Endodermal cell (in vitro differentiated cells): Measurements from ENCODE around the gene OR10P1. TPM values are rescaled to one million over a fixed set of nuclear protein-coding genes. Genes with fewer than 3 reads are reported as not detected.

ENCODE experiments used
- DNase-seq: peaks from one replicate; pipeline ENCODE4 v3.0.0-alpha.2; 2017
- H3K27ac ChIP-seq: 2 replicates; pipeline ENCODE4 v1.5.1; 2013; ENCODE audit warnings: mild to moderate bottlenecking, low read depth, low read length, moderate library complexity
- H3K27me3 ChIP-seq: 2 replicates; pipeline ENCODE4 v1.6.1; 2013; ENCODE audit warnings: mild to moderate bottlenecking, low read length, moderate library complexity; ENCODE audit not compliant: insufficient read depth, control insufficient read depth, poor library complexity, severe bottlenecking
- H3K36me3 ChIP-seq: 2 replicates; pipeline ENCODE4 v1.7.0; 2013; ENCODE audit warnings: mild to moderate bottlenecking, low read length, moderate library complexity; ENCODE audit not compliant: control insufficient read depth, insufficient read depth
- H3K4me1 ChIP-seq: one replicate; pipeline ENCODE4 v1.7.0; 2013; ENCODE audit warnings: low read length; ENCODE audit not compliant: control insufficient read depth, insufficient read depth
- H3K4me3 ChIP-seq: 2 replicates; pipeline ENCODE4 v1.5.1; 2013; ENCODE audit warnings: mild to moderate bottlenecking, low read length, moderate library complexity
- H3K9ac ChIP-seq: 2 replicates; pipeline ENCODE4 v1.6.1; 2013; ENCODE audit warnings: mild to moderate bottlenecking, low read length, moderate library complexity; ENCODE audit not compliant: poor library complexity, severe bottlenecking; ENCODE audit errors: extremely low read depth
- H3K9me3 ChIP-seq: 2 replicates; pipeline ENCODE4 v1.6.1; 2013; ENCODE audit warnings: mild to moderate bottlenecking, low read length, moderate library complexity; ENCODE audit not compliant: control insufficient read depth
- H3K27ac Mint-ChIP-seq: 2 replicates; pipeline ENCODE4 v1.8.0; 2020; ENCODE audit warnings: mixed read lengths
- H3K27me3 Mint-ChIP-seq: 2 replicates; pipeline ENCODE4 v1.8.0; 2021; ENCODE audit warnings: mild to moderate bottlenecking, mixed read lengths; ENCODE audit not compliant: insufficient read depth
- H3K36me3 Mint-ChIP-seq: 2 replicates; pipeline ENCODE4 v1.8.0; 2020; ENCODE audit warnings: low read depth, mixed read lengths
- H3K4me1 Mint-ChIP-seq: 2 replicates; pipeline ENCODE4 v1.8.0; 2020; ENCODE audit warnings: mixed read lengths
- H3K4me3 Mint-ChIP-seq: 2 replicates; pipeline ENCODE4 v1.8.0; 2020; ENCODE audit warnings: mild to moderate bottlenecking, moderate library complexity, mixed read lengths
- H3K9me3 Mint-ChIP-seq: 2 replicates; pipeline ENCODE4 v1.8.0; 2020; ENCODE audit warnings: mild to moderate bottlenecking, mixed read lengths
- WGBS, 2 experiments: methylation state at CpG; one replicate each; pipeline versions ENCODE4 v1.1.5 to v1.1.7; 2013; ENCODE audit warnings: missing lambda C conversion rate in 2 of 2, mixed read lengths in 1 of 2; ENCODE audit not compliant: insufficient coverage in 1 of 2, insufficient read length in 1 of 2; 5-methylcytosine and 5-hydroxymethylcytosine counted together
- total RNA-seq, 2 donors: library from RNA; stranded (reverse); fragmentation: NEBNext Ultra II Directional in 1 of 2; extraction: Animal tissue kit (Norgen Biotek cat#: 25700) in 1 of 2; gene quantifications; 2 replicates in 1 of 2; 3 replicates in 1 of 2; pipeline ENCODE4 v1.2.1, GENCODE V29; 2021
- TF ChIP-seq, protein P1 (sequence below): fragments of 200-600 bp; sonication (generic); conservative IDR thresholded peaks from 2 replicates; pipeline ENCODE4 v1.5.0; 2021; ENCODE audit warnings: antibody characterized with exemption, mild to moderate bottlenecking

The OR10P1 gene
- total RNA-seq, 2 donors from 2014 or later: not detected

DNA sequence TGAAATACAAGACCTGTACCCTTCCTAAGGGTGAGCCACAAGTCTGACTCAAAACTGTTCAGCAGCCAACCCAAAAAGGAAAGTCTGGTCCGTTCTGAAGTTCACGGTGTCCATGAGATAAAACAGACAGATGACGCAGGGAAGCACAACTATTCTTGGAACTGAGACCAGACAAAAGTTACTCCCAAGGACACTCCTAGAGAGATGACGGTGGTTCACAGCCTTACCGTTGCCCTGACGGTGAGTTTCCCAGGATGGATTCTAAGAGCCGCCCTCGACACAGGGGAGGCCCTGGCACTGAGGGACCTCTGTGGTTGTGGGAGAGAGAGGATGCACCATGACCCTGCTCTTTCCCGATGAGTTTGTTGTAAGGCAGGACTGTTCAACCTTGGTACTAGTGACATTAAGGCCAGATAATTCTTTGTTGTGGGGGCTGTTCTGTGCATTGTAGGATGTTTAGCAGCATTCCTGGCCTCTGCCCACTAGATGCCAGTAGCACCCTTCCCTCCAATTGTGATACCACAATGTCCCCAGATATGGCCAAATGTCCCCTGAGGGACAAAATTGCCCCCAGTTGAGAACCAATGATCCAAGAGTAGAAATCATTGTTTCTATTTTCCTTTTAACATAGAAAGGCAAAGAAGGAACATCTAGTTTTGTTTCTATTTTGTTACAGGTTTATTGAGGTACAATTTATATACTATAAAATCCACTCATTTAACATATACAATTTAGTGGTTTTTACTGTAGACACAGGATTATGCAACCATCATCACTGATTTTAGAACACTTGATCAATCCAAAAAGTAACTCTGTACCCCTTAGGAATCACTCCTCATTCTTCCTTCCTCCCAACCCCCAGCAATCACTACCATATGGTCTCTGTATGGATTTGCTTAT lies 23.0 kb downstream of the OR10P1 start:
- TF ChIP-seq, protein P1, sequence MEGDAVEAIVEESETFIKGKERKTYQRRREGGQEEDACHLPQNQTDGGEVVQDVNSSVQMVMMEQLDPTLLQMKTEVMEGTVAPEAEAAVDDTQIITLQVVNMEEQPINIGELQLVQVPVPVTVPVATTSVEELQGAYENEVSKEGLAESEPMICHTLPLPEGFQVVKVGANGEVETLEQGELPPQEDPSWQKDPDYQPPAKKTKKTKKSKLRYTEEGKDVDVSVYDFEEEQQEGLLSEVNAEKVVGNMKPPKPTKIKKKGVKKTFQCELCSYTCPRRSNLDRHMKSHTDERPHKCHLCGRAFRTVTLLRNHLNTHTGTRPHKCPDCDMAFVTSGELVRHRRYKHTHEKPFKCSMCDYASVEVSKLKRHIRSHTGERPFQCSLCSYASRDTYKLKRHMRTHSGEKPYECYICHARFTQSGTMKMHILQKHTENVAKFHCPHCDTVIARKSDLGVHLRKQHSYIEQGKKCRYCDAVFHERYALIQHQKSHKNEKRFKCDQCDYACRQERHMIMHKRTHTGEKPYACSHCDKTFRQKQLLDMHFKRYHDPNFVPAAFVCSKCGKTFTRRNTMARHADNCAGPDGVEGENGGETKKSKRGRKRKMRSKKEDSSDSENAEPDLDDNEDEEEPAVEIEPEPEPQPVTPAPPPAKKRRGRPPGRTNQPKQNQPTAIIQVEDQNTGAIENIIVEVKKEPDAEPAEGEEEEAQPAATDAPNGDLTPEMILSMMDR: peak; percentile 76
- Histone ChIP-seq H3K27ac (no peak overlapping the region), H3K9ac (no peak overlapping the region), H3K4me1 (peaks cover 12% of the 10 kb centered on the region), H3K9me3 (no peaks in the 10 kb centered on the region), H3K4me3 (no peak overlapping the region), H3K27me3 (peaks cover 17% of the 10 kb centered on the region), H3K36me3 (no peaks in the 10 kb centered on the region)
- Mint-ChIP-seq H3K9me3 (peaks cover 9% of the 10 kb centered on the region), H3K4me3 (no peak overlapping the region), H3K36me3 (no peaks in the 10 kb centered on the region), H3K4me1 (peaks cover 7% of the 10 kb centered on the region), H3K27ac (no peak overlapping the region), H3K27me3 (peaks cover 31% of the 10 kb centered on the region)
- DNase-seq: peak; percentile 71
- WGBS, 2 experiments: 91 to 92% methylated on average over 5 to 9 of the region's 9 CpGs

DNA sequence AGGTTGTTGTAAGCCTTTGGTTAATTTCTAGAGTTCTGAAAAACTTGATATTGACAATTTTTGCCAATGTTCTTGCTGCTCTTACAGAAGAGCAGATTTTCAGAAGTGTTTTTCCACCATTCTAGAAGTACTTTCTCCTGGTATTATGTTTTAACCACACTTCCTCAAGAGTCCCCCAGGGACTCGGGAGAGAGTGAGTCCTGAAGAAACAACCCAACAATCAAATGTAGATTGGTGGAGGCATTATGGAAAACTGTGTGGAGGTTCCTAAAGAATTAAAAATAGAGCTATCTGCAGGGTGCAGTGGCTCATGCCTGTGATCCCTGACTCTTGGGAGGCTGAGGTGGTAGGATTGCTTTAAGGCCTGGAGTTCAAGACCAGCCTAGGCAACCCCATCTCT lies 26.7 kb downstream of the OR10P1 start:
- Mint-ChIP-seq H3K4me3 (no peak overlapping the region), H3K4me1 (peaks cover 7% of the 10 kb centered on the region), H3K27me3 (peaks cover 10% of the 10 kb centered on the region), H3K36me3 (no peaks in the 10 kb centered on the region), H3K9me3 (peaks cover 1% of the 10 kb centered on the region), H3K27ac (no peak overlapping the region)
- H3K9ac ChIP-seq: no peak overlapping the region
- DNase-seq: peak; percentile 13
- 100% methylated on average over 1 of the region's 1 CpG; no CpG with 5 or more reads in 1 of the 2 experiments for WGBS, 2 experiments
- H3K27ac ChIP-seq: no peak overlapping the region
- no peak overlapping the region for H3K4me3 ChIP-seq
- no peaks in the 10 kb centered on the region for H3K27me3 ChIP-seq
- H3K9me3 ChIP-seq: no peaks in the 10 kb centered on the region
- no peaks in the 10 kb centered on the region for H3K36me3 ChIP-seq
- peaks cover 12% of the 10 kb centered on the region for H3K4me1 ChIP-seq
- TF ChIP-seq, protein P1: no peak

DNA sequence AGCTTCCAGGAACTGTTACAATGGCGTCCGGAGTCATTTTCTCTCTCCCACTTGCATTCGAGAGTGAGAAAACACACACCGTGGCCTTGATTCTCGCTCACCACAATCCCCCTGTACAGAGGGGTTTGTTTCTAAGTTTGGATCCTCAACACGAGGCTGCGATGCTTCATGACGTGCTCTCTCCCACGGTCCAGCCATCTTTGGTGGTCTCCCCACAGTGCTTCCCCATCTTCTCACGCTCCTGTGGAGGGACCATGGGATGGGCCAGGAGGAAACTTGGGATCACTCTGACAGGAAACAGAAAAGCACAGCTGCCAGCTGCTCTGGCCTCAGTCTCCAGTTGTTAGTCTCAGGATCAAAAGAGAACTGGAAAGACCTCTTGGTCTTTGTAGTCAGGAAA lies 28.1 kb downstream of the OR10P1 start:
- no peak overlapping the region for H3K27ac Mint-ChIP-seq
- TF ChIP-seq, protein P1: no peak
- WGBS, 2 experiments: 90 to 95% methylated on average over 9 to 10 of the region's 10 CpGs
- Histone ChIP-seq H3K9me3 (no peaks in the 10 kb centered on the region), H3K27me3 (no peaks in the 10 kb centered on the region), H3K36me3 (no peaks in the 10 kb centered on the region), H3K27ac (no peak overlapping the region), H3K9ac (no peak overlapping the region), H3K4me3 (no peak overlapping the region), H3K4me1 (peaks cover 12% of the 10 kb centered on the region)
- peaks cover 1% of the 10 kb centered on the region for H3K9me3 Mint-ChIP-seq
- no peaks in the 10 kb centered on the region for H3K27me3 Mint-ChIP-seq
- peak; percentile 35 for DNase-seq
- H3K4me3 Mint-ChIP-seq: no peak overlapping the region
- no peaks in the 10 kb centered on the region for H3K36me3 Mint-ChIP-seq
- H3K4me1 Mint-ChIP-seq: peaks cover 7% of the 10 kb centered on the region
